Gastrocnemius medialis (tissue), 4 donors: Measurements from ENCODE around the gene ZP3. TPM values are rescaled to one million over a fixed set of nuclear protein-coding genes. Genes with fewer than 3 reads are reported as not detected.
"Not testable (repeated sequence)": the region's sequence is repeated elsewhere in the genome, so short reads cannot be mapped to it uniquely, and the experiment has no call there.

Source experiments
- ATAC-seq, 2 donors: fragments of 150-250 bp; one replicate each; pipeline ENCODE4 v1.9.1; 2016
- DNase-seq, 2 donors: peaks; one replicate each; pipeline ENCODE4 v3.0.0-alpha.2; 2019
- H3K27ac ChIP-seq, 4 donors: fragments of 200-600 bp; sonication (generic); 1 replicate in 1 of 4; 2 replicates in 3 of 4; pipeline ENCODE4 v1.5.1; 2016 to 2018; ENCODE audit warnings: mild to moderate bottlenecking in 2 of 4, moderate library complexity in 1 of 4
- H3K27me3 ChIP-seq, 3 donors: fragments of 200-600 bp; sonication (generic) in 2 of 3; 1 replicate in 1 of 3; 2 replicates in 2 of 3; pipeline versions ENCODE4 v1.5.1 to v1.6.0; 2016 to 2019; ENCODE audit warnings: mild to moderate bottlenecking in 1 of 3, moderate library complexity in 1 of 3
- H3K36me3 ChIP-seq, 2 donors: fragments of 200-600 bp; sonication (generic) in 1 of 2; one replicate each; pipeline ENCODE4 v1.5.1; 2017 to 2018
- H3K4me1 ChIP-seq, 2 donors: fragments of 200-600 bp; sonication (generic) in 1 of 2; one replicate each; pipeline ENCODE4 v1.5.1; 2016 to 2017; ENCODE audit warnings: mild to moderate bottlenecking in 2 of 2
- H3K4me3 ChIP-seq, 4 donors: fragments of 200-600 bp; sonication (generic) in 3 of 4; 1 replicate in 1 of 4; 2 replicates in 3 of 4; pipeline ENCODE4 v1.5.1; 2016 to 2019; ENCODE audit warnings: mild to moderate bottlenecking in 2 of 4
- H3K9me3 ChIP-seq, 3 donors: fragments of 200-600 bp; sonication (generic) in 2 of 3; 1 replicate in 1 of 3; 2 replicates in 2 of 3; pipeline ENCODE4 v1.5.1; 2016 to 2019
- in situ Hi-C, 4 donors: fragments of 200-750 bp; cut with MboI; loops; one replicate each; pipeline versions ENCODE4 v1.15.0 to v1.8.0; 2017; ENCODE audit warnings: low sequenced_read_pairs in 4 of 4
- intact Hi-C: fragments of 100-400 bp; cut with DNase I; formaldehyde crosslinking; loops from one replicate; pipeline ENCODE4 v1.15.1; 2023; ENCODE audit warnings: low total_unique reads
- total RNA-seq, 4 donors: library from RNA; depleted of rRNA; stranded (reverse); fragments of >200 nt; gene quantifications; one replicate each; pipeline versions ENCODE4 v1.1.0 to v1.2.3, GENCODE V29; 2016

The ZP3 gene
- total RNA-seq, 4 donors from 2014 or later: 1.1 TPM; not detected in 3

DNA sequence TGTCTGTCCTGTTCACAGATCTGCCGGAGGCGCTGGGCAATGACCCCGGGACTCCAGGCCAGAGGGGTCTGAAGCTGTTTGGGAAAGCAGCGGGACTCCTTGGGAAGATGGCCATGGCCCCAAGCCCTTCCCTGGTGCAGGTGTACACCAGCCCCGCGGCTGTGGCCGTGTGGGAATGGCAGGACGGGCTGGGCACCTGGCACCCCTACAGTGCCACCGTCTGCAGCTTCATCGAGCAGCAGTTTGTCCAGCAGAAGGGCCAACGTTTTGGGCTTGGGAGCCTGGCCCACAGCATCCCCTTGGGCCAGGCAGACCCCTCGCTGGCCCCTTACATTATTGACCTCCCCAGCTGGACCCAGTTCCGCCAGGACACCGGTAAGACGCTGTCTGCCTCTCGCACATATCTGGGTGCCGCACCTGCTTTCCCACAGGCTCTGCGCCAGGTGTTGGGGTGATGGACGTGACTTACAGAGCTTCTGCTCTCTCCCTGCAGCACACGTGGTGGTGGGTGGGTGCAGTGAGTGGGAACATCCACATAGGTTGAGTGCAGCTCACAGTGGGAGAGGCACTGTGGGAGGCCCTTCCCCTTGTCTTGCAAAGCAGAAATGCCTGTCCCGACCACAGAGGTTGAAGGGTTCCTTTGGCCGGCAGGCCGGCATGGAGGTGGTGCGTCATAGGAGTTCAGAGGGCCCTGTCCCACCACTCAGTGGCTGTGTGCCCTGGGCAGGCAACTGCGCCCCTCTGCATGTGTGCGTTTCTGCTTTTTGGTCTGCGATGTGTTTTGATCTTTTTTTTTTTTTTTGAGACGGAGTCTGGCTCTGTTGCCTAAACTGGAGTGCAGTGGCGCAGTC, 55.9 kb downstream of the ZP3 start:
- H3K27ac ChIP-seq, H3K27me3 ChIP-seq, ATAC-seq, H3K9me3 ChIP-seq, DNase-seq, intact Hi-C loops, in situ Hi-C loops, H3K4me1 ChIP-seq, H3K4me3 ChIP-seq, H3K36me3 ChIP-seq: not testable (repeated sequence)

DNA sequence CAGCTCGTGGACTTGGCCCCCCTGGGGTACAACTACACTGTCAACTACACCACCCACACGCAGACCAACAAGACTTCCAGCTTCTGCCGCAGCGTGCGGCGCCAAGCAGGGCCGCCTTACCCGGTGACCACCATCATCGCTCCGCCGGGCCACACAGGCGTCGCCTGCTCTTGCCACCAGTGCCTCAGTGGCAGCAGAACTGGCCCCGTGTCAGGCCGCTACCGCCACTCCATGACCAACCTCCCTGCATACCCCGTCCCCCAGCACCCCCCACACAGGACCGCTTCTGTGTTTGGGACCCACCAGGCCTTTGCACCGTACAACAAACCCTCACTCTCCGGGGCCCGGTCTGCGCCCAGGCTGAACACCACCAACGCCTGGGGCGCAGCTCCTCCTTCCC, 57.9 kb downstream of the ZP3 start:
- H3K27me3 ChIP-seq, H3K36me3 ChIP-seq, H3K27ac ChIP-seq, H3K4me1 ChIP-seq, H3K4me3 ChIP-seq, DNase-seq, H3K9me3 ChIP-seq, in situ Hi-C loops, intact Hi-C loops, ATAC-seq: not testable (repeated sequence)

DNA sequence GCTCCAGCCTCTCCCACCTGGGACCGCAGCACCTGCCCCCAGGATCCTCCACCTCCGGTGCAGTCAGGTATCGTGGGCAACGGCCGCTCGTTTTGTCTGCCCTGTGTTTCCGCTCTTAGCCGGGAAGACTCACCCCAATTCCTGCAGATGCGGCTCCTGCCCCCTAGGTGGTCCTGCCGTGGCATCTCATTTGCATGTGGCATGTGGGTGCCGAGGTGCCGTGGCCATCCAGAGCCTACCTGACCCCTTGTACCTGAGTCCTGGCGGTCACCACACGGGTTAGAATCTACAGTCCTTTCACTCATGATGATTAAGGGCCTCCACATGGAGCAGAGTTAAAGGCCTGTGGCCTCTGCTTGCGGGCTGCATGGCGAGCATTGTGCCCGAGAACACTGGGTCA, 58.3 kb downstream of the ZP3 start:
- H3K36me3 ChIP-seq, intact Hi-C loops, in situ Hi-C loops, H3K27me3 ChIP-seq, H3K9me3 ChIP-seq, ATAC-seq, H3K27ac ChIP-seq, H3K4me1 ChIP-seq, H3K4me3 ChIP-seq, DNase-seq: not testable (repeated sequence)

DNA sequence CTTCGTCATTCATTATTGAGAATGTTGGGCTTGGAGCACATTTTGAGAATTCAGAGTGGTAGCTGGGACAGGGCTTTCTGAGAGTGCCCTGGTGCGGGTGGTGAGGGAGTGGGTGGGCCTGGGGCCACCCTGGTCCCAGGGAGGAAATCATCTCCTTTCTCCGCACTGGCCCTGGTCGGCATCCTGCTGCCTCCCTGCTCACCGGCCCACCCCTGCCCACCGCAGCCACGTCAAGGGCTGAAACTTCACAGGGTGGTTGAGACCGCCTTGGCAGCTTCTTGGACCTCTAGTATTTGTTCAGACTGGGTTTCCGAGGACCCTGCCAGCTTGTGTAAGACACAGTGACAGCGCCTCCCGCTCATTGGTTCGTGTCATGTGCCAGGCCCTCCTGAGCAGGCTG, 59.7 kb downstream of the ZP3 start:
- intact Hi-C loops, H3K27ac ChIP-seq, in situ Hi-C loops: not testable (repeated sequence)

DNA sequence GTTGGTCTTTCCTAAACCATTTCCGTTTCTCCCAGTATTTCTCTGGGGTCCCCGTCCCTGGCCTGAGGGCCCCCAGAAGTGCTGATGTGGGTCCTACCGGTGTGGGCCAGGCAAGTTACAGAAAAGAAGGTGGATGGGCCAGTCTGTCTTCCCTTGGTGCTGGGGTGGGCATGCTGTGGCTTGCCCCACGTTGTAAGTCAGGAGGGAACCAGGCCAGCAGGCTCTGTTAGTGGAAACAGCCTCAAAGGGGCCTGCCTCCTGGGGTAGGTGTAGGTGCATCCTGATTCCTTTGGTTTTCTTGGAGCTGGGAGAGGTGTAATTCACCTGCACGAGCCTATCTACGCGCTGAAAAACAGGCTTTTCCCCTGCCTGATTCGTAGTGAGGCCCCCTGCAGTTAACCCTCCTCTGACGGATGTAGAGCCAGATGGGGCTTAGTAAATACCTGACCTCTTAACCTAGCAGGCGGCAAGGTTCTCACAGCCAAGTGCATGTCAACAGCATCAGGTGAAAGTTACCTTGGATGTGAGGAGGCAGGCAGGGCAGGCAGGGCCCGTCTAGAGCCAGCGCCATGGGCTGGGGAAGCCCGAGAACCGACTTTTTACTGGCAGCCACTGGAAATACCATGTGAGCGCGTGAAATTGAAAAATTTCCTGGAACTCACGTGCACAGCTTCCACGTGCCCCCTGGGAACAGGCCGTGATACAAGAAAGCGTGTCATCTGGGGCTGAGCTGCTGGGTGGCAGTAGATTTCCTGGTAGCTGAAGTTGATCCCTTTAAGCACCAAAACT, 61.3 kb downstream of the ZP3 start:
- H3K36me3 ChIP-seq, H3K27ac ChIP-seq, H3K9me3 ChIP-seq, DNase-seq, H3K27me3 ChIP-seq, intact Hi-C loops, H3K4me3 ChIP-seq, ATAC-seq, in situ Hi-C loops, H3K4me1 ChIP-seq: not testable (repeated sequence)

More for the DNA sequence above, 59.7 kb downstream of the ZP3 start:
- not testable (repeated sequence) for H3K27me3 ChIP-seq, H3K4me3 ChIP-seq, H3K9me3 ChIP-seq, ATAC-seq, DNase-seq, H3K4me1 ChIP-seq, H3K36me3 ChIP-seq

DNA sequence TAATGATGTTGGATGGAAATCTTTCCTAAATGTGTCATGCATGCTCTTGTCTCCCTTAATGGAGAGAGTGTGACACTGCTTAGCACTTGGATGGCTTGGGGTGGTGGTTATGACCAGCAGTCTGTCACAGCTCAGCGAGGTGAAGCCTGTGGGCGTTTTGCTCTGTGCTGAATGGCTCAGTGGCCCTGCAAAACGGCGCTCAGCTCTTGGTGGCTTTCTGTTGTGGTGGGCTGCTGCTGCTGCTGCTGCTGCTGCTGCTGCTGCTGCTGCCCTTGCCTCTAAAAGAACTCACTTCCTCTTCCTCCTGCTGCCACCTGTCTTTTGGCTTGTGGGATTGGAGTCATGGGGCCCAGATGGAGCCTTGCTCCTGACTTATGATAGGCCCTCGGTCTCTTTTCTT, 61.9 kb downstream of the ZP3 start:
- H3K36me3 ChIP-seq, in situ Hi-C loops, DNase-seq, H3K4me1 ChIP-seq, intact Hi-C loops, H3K27me3 ChIP-seq, H3K4me3 ChIP-seq, H3K9me3 ChIP-seq, H3K27ac ChIP-seq: not testable (repeated sequence)
- peak in 1 of 2 donors; percentile 33 for ATAC-seq

DNA sequence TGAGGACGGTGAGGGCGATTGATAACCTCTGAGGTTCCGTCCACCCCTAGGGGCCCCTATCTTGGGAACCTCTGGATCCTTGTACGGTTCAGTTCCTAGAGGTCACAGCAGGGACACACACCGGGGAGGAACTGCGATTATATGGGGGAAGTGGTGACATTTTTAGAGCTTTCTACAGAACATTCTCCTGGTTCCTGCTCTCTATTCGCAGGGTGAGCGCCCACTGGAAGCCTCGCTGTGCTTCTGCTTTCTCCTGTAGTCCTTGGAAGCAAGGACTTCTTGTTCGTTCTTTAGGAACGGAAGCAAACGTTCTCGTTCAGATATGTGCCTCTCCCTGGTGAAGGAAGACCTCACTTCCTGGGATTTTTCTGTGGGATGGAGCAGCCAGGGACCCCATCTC, 63.2 kb downstream of the ZP3 start:
- H3K4me3 ChIP-seq, ATAC-seq, in situ Hi-C loops, intact Hi-C loops, DNase-seq, H3K27ac ChIP-seq, H3K36me3 ChIP-seq, H3K4me1 ChIP-seq, H3K9me3 ChIP-seq, H3K27me3 ChIP-seq: not testable (repeated sequence)

Other genes starting within 250 kb of the ZP3 start
- 1 to 10 TPM in 2 of 4 donors, under 1 TPM in 2; 0.53 to 1.2 (median 0.84) TPM for gene SRRM3, start 223.1 kb upstream of the ZP3 start, total RNA-seq
- 1,000 to 10,000 TPM; 1,878 to 2,898 (median 2,185) TPM for gene HSPB1, start 122.3 kb upstream of the ZP3 start, total RNA-seq
- 100 to 1,000 TPM; 119 to 262 (median 179) TPM for gene YWHAG, start 66.0 kb upstream of the ZP3 start, total RNA-seq
- gene SSC4D, start 15.3 kb upstream of the ZP3 start, total RNA-seq: under 1 TPM in 3 of 4 donors, not detected in 1; 0.20 to 0.68 (median 0.25) TPM
- 10 to 100 TPM; 14.8 to 23.2 (median 18.8) TPM for gene DTX2, start 36.8 kb downstream of the ZP3 start, total RNA-seq
- under 1 TPM in 3 of 4 donors, not detected in 1; 0.22 to 0.92 (median 0.27) TPM for gene UPK3B, start 85.6 kb downstream of the ZP3 start, total RNA-seq
- gene SPDYE16, start 118.3 kb downstream of the ZP3 start, total RNA-seq: under 1 TPM in 1 of 4 donors, not detected in 3; 0.31 TPM
- 1 to 10 TPM; 3.3 to 8.1 (median 5.7) TPM for gene POMZP3, start 202.3 kb downstream of the ZP3 start, total RNA-seq